Iris pigment epithelial cell (primary cell): ENCODE results near the gene CD300LB.
"Not testable (repeated sequence)": the region's sequence is repeated elsewhere in the genome, so short reads cannot be mapped to it uniquely, and the experiment has no call there.

Source experiments
- DNase-seq: peaks from one replicate; pipeline ENCODE4 v3.0.0-alpha.2; 2011; ENCODE audit warnings: low read depth

CD300LB gene

DNA sequence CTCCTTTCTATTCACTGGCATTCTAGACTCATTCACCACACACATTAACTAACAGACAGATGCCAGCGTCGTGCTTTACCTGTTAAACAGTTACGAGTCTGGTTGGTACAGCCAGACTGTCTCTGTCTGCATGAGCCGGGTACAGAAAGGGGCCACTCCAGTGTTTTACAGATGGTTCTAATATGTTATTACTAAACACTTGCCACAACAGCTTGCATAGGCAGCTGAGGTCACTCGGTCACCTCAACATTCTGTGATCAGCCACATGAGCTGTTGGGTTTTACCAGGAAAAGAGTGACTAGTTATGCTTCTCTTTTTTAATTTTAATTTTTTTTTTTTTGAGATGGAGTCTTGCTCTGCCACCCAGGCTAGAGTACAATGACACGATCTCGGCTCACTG lies 39.6 kb downstream of the CD300LB start:
- DNase-seq = no peak

GRCh38 chr17:74490716-74491115 lies 40.6 kb downstream of the CD300LB start:
- DNase-seq = no peak

DNA sequence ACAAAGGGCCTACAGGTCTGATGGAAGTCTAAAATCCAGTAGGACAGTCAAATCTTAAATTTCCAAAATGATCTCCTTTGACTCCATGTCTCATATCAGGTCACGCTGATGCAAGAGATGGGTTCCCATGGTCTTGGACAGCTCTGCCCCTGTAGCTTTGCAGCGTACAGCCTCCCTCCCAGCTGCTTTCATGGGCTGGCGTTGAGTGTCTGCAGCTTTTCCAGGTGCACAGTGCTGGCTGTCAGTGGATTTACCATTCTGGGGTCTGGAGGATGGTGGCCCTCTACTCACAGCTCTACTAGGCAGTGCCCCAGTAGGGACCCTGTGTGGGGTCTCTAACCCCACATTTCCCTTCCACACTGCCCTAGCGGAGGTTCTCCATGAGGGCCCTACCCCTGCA lies 43.0 kb downstream of the CD300LB start:
- not testable (repeated sequence) for DNase-seq

DNA sequence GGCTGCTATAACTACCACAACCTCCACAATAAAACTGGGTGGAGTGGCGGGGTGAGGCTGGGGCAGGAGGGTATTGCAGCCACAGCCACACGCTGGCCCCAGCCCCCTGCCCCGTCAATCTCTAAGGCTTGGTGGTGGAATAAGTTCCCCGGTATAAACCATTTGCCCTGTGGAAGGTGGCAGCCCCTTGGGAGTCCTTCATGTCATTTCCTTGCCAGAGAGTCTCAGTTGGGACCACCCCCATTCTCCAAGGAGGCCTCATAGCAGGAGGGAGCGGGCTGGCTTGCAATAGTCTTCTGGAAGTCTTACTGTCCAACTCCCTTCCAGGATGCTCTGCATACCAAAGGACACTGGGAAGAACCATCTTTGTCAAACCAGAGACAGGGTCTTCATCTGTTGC lies 45.4 kb downstream of the CD300LB start:
- DNase-seq = no peak

- DNase-seq = no peak
These were observed 46.1 kb downstream of the CD300LB start for GRCh38 chr17:74485022-74485743.

GRCh38 chr17:74484066-74484465 lies 47.2 kb downstream of the CD300LB start:
- DNase-seq = no peak

DNA sequence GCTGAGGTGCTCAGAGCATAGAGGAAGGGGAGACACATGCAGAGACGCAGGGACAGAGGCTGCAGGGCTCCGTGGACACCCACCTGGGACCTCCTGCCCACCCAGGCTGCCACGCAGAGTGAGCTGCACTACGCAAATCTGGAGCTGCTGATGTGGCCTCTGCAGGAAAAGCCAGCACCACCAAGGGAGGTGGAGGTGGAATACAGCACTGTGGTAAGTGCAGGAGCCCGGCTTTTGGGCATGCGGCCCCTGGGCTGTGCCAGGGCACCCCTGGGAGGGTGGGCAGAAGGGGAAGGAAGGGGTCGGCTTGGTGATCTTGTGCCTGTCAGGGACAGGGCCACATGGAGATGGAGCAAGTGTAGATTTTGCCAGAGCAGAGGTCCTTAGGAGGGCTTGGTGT lies 49.7 kb downstream of the CD300LB start:
- DNase-seq = no peak

DNA sequence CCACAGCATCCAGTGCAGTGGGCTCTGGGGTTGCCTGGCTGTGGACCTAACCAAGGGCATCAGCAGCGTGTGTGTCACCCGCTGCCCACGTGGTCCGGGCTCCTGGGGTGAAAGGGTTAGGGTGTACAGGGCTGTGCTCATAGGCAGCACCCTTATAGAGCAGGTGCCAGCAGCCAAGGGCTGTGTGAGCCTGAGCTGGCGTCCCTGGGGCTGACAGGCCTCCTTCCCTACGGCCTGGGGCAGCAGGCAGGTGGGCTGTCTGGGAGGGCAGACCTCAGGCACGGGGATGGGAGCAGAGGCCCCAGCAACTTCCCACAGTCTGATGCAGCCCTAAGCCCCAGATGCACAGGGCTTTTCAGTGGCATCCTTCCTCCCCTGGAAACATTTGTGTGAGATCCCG lies 51.0 kb downstream of the CD300LB start:
- no peak for DNase-seq

DNA sequence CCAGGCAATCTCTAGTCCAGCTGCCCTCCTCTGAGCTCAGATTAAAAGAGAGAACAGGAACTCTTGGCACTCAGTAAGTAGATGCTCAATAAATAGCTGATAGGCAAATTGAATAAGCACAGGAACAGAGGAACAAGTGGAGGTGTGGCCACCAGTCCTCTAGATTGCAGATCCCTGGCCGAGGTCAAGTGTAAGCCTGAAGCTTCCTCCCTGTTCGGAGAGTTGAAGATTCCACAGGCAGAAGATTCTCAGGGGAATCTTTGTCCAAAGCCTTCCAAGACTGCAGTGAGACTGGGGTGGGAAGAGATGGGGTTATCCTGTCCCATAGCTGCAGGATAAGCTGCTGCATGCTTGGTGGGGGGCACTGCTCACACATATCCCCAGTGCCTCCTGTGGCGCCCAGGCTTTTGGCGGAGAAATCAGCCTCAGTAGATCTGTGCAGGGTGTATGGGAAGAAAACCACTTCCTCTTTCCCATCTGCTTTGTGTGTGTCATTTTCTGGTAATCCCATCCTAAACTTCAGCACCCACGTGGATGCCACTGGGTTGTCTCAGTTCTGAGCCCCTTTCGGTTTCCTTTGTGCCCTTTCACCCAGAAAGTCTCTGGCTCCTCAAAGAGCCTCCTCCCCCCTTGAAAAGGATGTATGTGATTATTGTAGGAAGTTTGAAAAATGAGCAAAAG lies 52.7 kb downstream of the CD300LB start:
- DNase-seq = no peak

DNA sequence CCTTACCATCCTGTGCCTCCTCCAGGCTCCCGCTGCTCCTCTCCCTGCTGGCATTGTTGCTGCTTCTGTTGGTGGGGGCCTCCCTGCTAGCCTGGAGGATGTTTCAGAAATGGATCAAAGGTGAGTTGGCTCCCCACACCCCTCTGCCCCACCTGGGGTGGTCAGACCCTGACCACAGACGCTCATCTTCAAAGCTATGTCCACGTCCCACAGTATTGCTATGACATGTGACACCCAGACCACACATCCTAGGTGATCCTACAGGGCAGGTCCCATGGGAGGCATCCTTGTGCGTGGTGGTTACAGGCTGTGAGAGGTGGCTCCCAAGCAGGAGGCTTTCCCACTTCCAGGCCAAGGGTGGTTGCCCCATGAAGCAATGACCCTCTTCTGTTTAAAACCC lies 53.9 kb downstream of the CD300LB start:
- DNase-seq = no peak

DNA sequence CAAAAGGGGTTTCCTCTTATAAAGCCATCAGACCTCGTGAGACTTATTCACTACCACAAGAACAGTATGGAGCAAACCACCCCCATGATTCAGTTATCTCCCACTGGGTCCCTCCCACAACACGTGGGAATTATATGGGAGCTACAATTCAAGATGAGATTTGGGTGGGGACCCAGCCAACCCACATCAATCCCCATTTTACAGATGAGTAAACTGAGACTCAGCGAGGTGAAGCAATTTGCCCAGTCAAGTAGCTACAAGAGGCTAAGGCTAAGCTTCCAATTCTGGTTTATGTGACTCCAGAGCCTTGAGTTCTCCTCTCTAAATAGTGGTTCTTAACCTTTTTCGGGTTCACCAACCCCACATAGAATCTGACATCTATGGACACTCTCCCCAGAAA lies 56.1 kb downstream of the CD300LB start:
- no peak for DNase-seq

GRCh38 chr17:74474043-74474792 lies 57.1 kb downstream of the CD300LB start:
- no peak for DNase-seq

- no peak for DNase-seq
These were observed 58.0 kb downstream of the CD300LB start for GRCh38 chr17:74473294-74473693.

DNA sequence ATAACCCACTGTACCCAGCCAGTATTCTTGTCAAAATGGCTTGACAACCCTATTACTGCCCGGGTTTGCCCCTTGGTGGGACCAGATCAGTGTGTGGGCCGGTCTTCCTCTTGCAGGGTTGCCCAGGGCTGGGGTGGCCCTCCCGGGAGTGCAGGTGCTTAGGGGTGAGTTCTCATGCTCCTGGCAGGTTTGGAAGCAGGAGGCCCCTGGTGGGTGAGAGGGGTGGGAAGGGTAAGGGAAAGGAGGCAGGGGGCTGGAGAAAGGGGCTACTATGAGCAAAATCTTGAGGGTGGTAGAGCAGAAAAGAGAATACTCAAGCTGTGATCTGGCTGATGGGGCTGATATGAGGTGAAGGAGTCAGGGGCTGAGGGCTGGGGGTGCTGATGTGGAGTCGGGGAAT lies 58.4 kb downstream of the CD300LB start:
- DNase-seq = no peak

DNA sequence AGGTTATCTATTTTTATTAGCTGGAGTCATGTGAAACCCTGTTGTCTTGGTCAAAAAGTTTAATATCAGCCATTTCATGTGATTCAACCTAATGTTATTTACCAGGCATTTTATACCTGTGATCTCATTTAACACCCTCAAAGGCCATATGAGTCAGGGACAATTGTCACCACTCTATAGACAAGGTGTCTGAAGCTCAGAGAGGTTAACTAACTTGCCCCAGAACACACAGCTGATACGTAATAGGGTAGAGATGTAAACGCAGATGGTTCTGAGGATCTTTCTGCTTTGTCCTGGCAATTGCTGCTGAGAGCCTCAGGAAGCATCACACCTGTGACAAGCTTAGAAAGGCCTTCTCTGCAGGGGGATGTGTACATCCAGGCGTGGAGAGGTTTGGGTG lies 59.9 kb downstream of the CD300LB start:
- DNase-seq = no peak
